GM21576 (cell line): Measurements from ENCODE around the gene HIP1R.

Experiments used
- ATAC-seq: cut with Tn5 transposase; IDR thresholded peaks from one replicate; pipeline ENCODE4 v1.9.1; 2021; ENCODE audit warnings: mild to moderate bottlenecking, moderate library complexity; ENCODE audit not compliant: unreplicated experiment

HIP1R gene

GRCh38 chr12:122846622-122847515 lies 11.6 kb downstream of the HIP1R start:
- ATAC-seq = no peak

DNA sequence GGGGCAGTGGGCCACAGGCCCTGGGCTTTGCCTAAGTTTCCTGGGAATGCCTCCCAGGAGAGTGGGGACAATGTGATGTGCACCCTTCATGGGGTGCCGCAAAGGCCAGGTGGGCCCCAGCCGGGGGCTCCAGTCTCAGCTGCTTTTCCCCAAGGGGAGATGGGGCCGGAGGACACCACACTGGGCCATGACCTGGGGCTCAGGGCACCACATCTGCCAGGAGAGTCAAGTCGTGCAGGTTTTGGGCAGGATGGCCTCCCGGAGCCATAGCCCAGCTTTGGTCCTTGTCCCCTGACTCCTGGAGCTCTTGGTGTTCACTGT lies 12.2 kb downstream of the HIP1R start:
- ATAC-seq = no peak

- no peak for ATAC-seq
Measured at GRCh38 chr12:122847921-122848421, 12.7 kb downstream of the HIP1R start.

DNA sequence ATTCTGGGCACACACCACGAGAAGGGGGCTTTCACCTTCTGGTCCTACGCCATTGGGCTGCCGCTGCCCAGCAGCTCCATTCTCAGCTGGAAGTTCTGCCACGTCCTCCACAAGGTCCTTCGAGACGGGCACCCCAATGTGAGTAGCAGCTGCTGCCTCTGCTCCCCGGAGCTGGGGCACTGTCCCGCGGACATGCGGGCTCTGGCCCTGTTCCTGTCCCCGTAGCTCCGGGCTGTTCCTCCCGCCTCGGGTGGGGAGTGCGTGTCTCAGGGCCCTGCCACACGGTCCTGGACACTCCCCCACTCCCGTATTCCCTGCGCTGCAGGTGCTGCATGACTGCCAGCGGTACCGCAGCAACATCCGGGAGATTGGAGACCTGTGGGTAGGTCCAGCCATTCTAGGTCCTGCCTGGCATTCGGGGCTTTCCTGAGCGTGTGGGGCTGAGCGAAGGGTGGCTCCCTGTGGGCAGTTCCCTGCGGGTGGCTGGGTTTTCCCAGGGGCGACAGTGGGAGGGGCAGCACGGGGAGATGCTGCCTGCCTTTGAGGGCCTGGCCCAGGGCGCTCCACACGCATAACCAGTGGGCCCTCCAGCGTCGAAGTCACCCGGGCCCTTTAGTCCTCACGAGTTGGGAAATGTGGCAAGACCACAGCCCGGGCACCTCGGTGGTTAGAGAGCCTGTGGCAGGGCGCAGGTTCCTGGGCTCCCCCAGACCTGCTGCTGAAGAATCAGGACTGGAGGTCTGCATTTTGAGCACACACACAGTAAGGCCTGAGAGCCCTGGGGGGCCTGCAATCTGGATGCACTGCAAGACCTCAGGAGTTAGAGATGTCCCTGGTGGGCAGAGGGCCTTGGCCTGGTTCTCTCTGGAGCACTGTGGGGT lies 13.5 kb downstream of the HIP1R start:
- no peak for ATAC-seq

GRCh38 chr12:122849352-122850047 lies 14.2 kb downstream of the HIP1R start:
- ATAC-seq = no peak

DNA sequence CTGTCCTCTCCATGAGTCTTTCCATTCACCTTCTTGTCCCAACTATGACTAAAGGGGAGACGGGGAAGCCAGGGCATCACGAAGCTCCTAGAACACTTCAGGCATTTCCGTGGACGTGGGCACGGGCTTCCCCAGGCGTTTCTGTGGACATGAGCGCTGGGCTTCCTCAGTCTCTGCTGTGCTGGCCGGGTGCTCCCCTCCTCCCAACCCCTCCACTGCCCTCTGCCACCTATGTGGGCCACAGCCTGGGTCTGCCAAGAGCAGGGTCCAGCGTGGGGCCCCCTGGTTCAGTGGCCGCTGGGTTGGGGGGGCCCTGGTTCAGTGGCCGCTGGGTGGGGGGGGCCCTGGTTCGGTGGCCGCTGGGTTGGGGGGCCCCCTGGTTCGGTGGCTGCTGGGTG lies 14.8 kb downstream of the HIP1R start:
- ATAC-seq = no peak

- no peak for ATAC-seq
Measured at GRCh38 chr12:122850695-122851350, 15.6 kb downstream of the HIP1R start.

DNA sequence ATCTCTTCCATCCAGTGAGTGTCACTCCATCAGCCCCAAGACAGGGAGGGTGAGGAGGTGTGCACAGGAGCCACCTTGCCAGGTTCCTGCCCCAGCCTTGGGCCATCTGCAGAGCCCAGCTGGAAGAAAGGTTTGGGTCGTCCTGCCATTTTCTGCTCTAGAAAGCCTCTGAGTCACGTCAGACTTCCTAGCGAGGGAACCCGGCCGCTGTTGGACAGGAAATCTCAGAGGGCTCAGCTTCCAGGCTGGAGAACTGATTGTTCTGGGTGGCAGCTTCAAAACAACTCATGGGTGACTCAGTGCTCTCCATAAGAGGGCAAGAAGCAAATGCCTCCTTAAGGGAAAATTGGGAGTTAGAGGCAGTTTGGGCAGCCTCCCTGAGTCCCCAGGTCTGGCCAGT lies 16.6 kb downstream of the HIP1R start:
- no peak for ATAC-seq

DNA sequence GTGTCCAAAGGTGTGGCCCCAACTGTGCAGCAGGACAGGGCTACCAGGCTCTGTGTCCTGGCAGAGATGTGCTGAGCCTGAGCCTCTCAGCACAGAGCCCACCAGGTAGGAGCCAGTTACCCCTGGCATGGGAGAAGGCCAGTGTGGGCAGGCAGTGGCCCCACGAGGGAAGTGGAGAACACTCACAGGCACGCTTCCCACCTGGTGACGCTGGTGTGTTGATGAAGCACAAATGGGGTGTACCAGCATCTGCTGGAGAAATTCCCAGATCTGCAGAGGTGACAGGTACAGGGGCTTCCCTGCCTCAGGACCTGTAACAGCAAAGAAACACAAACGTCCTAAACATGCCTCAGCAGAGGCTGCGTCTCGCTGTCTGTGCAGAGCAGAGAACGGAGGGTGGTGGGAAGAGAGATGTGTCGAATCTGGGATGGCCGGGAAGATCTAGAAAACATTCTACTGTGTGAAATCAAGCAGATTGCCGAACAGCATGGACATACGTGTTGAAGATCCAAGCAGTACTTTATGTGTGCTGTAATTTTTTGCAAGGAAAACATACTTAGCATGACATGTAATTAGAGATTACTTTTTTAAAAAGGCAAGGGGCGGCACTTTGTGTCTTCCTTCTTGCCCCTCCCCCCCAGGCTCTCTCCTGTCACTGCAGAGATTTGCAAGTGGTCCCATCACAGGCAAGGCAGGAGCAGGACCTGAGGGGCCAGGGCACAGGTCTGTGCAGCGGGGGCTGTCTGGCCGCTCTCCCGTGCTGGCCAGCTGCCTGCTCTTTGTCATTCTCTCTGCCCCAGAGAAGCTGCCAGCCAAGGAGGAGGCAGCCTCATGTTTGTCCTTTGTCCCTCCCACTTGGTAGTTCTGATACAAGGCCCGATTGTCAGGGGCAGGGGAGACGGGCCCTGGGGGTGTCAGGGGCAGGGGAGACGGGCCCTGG lies 17.3 kb downstream of the HIP1R start:
- ATAC-seq = no peak

GRCh38 chr12:122853582-122854245 lies 18.5 kb downstream of the HIP1R start:
- ATAC-seq = no peak

DNA sequence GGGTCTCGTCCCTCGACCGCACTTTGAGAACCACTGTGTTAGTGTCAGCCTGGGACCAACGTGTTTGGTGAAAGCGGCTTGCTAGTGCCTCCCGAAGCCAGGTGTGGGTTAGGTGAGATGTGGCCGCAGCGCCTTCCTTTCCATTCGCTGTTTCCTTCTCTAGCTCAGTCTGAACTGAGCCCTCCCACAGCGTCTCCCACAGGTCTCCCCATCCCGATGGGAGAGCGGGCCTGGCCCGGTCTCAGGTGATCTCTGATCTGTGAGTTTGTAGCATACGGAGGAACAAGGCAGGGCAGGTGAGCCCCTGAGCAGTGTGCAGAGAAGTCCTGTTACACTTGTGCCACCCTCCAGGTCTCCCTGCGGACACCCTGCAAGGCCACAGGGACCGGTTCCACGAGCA lies 19.3 kb downstream of the HIP1R start:
- ATAC-seq = no peak

GRCh38 chr12:122855071-122855829 lies 20.0 kb downstream of the HIP1R start:
- no peak for ATAC-seq

GRCh38 chr12:122855928-122856831 lies 20.9 kb downstream of the HIP1R start:
- no peak for ATAC-seq

DNA sequence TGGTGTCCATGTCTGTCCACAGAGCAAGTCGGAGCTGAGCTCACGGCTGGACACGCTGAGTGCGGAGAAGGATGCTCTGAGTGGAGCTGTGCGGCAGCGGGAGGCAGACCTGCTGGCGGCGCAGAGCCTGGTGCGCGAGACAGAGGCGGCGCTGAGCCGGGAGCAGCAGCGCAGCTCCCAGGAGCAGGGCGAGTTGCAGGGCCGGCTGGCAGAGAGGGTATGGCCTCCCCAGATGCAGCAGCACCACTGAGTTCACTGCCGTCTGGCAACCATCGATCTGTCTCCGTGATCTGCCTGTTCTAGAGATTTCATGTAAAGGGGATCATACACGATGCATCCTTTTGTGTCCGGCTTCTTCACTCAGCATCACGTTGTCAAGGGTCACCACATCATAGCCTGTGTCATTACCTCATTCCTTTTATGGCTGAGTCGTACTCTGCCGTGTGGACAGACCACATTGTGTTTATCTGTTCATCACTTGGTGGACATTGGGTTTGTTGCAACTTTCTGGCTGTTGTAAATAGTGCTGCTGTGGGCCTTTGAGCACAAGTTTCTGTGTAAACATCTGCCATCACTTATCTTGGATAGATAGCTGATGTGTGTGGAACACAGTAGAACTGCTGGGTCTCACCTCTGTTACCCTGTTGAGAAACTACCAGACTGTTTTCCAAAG lies 21.9 kb downstream of the HIP1R start:
- ATAC-seq = no peak

- ATAC-seq = no peak
Measured at GRCh38 chr12:122858171-122858570, 22.9 kb downstream of the HIP1R start.

- no peak for ATAC-seq
Measured at GRCh38 chr12:122858591-122859302, 23.5 kb downstream of the HIP1R start.
